CD14-positive monocyte (primary cell): Measurements from ENCODE around the gene WDR26. TPM values are rescaled to one million over a fixed set of nuclear protein-coding genes. Genes with fewer than 3 reads are reported as not detected.

Experiments
- DNase-seq, 3 donors: peaks; one replicate each; pipeline ENCODE4 v3.0.0-alpha.2; 2011 to 2022
- H2AFZ ChIP-seq: 2 replicates; pipeline ENCODE4 v1.6.0; 2012; ENCODE audit warnings: mild to moderate bottlenecking, low read depth, low read length, inconsistent platforms; ENCODE audit not compliant: insufficient read depth, poor library complexity, severe bottlenecking
- H3K27ac ChIP-seq, 2 donors: 1 replicate in 1 of 2; 2 replicates in 1 of 2; pipeline ENCODE4 v1.5.1; 2012 to 2013; ENCODE audit warnings: low read length in 2 of 2, control low read depth in 1 of 2, inconsistent platforms in 1 of 2, low read depth in 1 of 2, mild to moderate bottlenecking in 1 of 2
- H3K27me3 ChIP-seq, 2 donors: one replicate each; pipeline versions ENCODE4 v1.6.0 to v1.6.1; 2011 to 2013; ENCODE audit warnings: low read length in 2 of 2; ENCODE audit not compliant: control insufficient read depth in 2 of 2, insufficient read depth in 2 of 2
- H3K36me3 ChIP-seq, 2 donors: replicated peaks in 1 of 2; 1 replicate in 1 of 2; 2 replicates in 1 of 2; pipeline versions ENCODE4 v1.5.1 to v1.6.1; 2012 to 2013; ENCODE audit warnings: low read length in 2 of 2, control low read depth in 1 of 2, inconsistent platforms in 1 of 2, mild to moderate bottlenecking in 1 of 2; ENCODE audit not compliant: insufficient read depth in 2 of 2, control insufficient read depth in 1 of 2
- H3K4me1 ChIP-seq, 2 donors: 1 replicate in 1 of 2; 2 replicates in 1 of 2; pipeline versions ENCODE4 v1.5.1 to v1.6.1; 2012 to 2013; ENCODE audit warnings: low read length in 2 of 2, control low read depth in 1 of 2, inconsistent platforms in 1 of 2, mild to moderate bottlenecking in 1 of 2, moderate library complexity in 1 of 2; ENCODE audit not compliant: insufficient read depth in 2 of 2, control insufficient read depth in 1 of 2
- H3K4me2 ChIP-seq: replicated peaks from 2 replicates; pipeline ENCODE3; 2012; ENCODE audit warnings: low read length, moderate library complexity, mild to moderate bottlenecking; ENCODE audit not compliant: poor library complexity, severe bottlenecking; ENCODE audit errors: extremely low read depth
- H3K4me3 ChIP-seq, 3 experiments: fragments of 200-600 bp in 1 of 3; sonication (generic) in 1 of 3; replicated peaks in 1 of 3; 1 replicate in 2 of 3; 2 replicates in 1 of 3; pipeline ENCODE4 v1.5.1; 2011 to 2013; ENCODE audit warnings: low read length in 3 of 3, mild to moderate bottlenecking in 3 of 3, control low read depth in 2 of 3, low read depth in 2 of 3, inconsistent platforms in 1 of 3, moderate library complexity in 1 of 3
- H3K79me2 ChIP-seq: 2 replicates; pipeline ENCODE4 v1.6.0; 2012; ENCODE audit warnings: mild to moderate bottlenecking, control low read depth, inconsistent platforms, low read length, moderate library complexity; ENCODE audit not compliant: insufficient read depth
- H3K9ac ChIP-seq: 2 replicates; pipeline ENCODE4 v1.6.0; 2017; ENCODE audit warnings: low read length, mild to moderate bottlenecking; ENCODE audit not compliant: insufficient read depth, poor library complexity, severe bottlenecking
- H3K9me3 ChIP-seq, 2 donors: replicated peaks in 1 of 2; 1 replicate in 1 of 2; 2 replicates in 1 of 2; pipeline versions ENCODE4 v1.5.1 to v1.6.1; 2012 to 2013; ENCODE audit warnings: low read length in 2 of 2, control low read depth in 1 of 2; ENCODE audit not compliant: control insufficient read depth in 1 of 2, insufficient read depth in 1 of 2
- H4K20me1 ChIP-seq: 2 replicates; pipeline ENCODE4 v1.6.0; 2012; ENCODE audit warnings: mild to moderate bottlenecking, low read length, control low read depth, moderate library complexity; ENCODE audit not compliant: insufficient read depth
- H3K27ac Mint-ChIP-seq, 7 donors: one replicate each; pipeline ENCODE4 v1.8.0; 2020; ENCODE audit warnings: mild to moderate bottlenecking in 7 of 7, mixed read lengths in 7 of 7, moderate library complexity in 6 of 7, inconsistent platforms in 2 of 7
- H3K27me3 Mint-ChIP-seq, 3 donors: one replicate each; pipeline ENCODE4 v1.8.0; 2021 to 2022; ENCODE audit warnings: low read depth in 3 of 3, mild to moderate bottlenecking in 3 of 3, mixed read lengths in 3 of 3, moderate library complexity in 3 of 3, inconsistent platforms in 1 of 3
- H3K36me3 Mint-ChIP-seq, 2 donors: one replicate each; pipeline ENCODE4 v1.8.0; 2020; ENCODE audit warnings: mixed read lengths in 2 of 2, inconsistent platforms in 1 of 2, mild to moderate bottlenecking in 1 of 2
- H3K4me1 Mint-ChIP-seq: one replicate; pipeline ENCODE4 v1.8.0; 2020; ENCODE audit warnings: mild to moderate bottlenecking, mixed read lengths
- H3K4me3 Mint-ChIP-seq, 2 donors: one replicate each; pipeline ENCODE4 v1.8.0; 2020; ENCODE audit warnings: mild to moderate bottlenecking in 2 of 2, mixed read lengths in 2 of 2, moderate library complexity in 1 of 2
- H3K9me3 Mint-ChIP-seq, 7 donors: one replicate each; pipeline ENCODE4 v1.8.0; 2020 to 2022; ENCODE audit warnings: mixed read lengths in 7 of 7, mild to moderate bottlenecking in 6 of 7, moderate library complexity in 6 of 7, inconsistent platforms in 2 of 7
- CTCF ChIP-seq: fragments of 200-600 bp; IDR thresholded peaks from one replicate; pipeline ENCODE4 v1.8.0; 2022; ENCODE audit warnings: antibody characterized with exemption, mild to moderate bottlenecking
- WGBS: methylation state at CpG from one replicate; pipeline ENCODE4 v1.1.5; 2013; ENCODE audit warnings: missing lambda C conversion rate; ENCODE audit not compliant: insufficient coverage; 5-methylcytosine and 5-hydroxymethylcytosine counted together
- intact Hi-C, 2 donors: fragments of 100-400 bp; cut with micrococcal nuclease; formaldehyde crosslinking; loops; one replicate each; pipeline versions ENCODE4 v1.15.0 to v1.15.1; 2023
- polyA plus RNA-seq, 3 donors: library from polyadenylated mRNA; depleted of rRNA in 1 of 3; unstranded in 2 of 3; stranded (reverse) in 1 of 3; fragments of 300-500 nt in 2 of 3; fragments of >200 nt in 1 of 3; fragmentation: Illumina TruSeq in 2 of 3; gene quantifications; 1 replicate in 2 of 3; 2 replicates in 1 of 3; pipeline ENCODE4 v1.2.3, GENCODE V29; 2012 to 2021

Gene WDR26
- polyA plus RNA-seq, 3 donors, result 2.7 to 59.4 (median 4.0) TPM

GRCh38 chr1:224375059-224375458 is 59.5 kb downstream of the WDR26 start:
- H3K27ac Mint-ChIP-seq, result peak overlapping the region in 3 of 7 donors; percentile 38 to 80 (median 71)
- WGBS, result 53% methylated on average over 3 of the region's 3 CpGs
- no peak for DNase-seq
- Histone ChIP-seq H3K9me3 (no peaks in the 10 kb centered on the region), H4K20me1 (peaks cover 66% of the 10 kb centered on the region), H3K4me2 (no peak overlapping the region), H3K27me3 (no peaks in the 10 kb centered on the region), H3K27ac (peak overlapping the region in 1 of 2 donors; percentile 81), H3K36me3 (peaks cover 64 to 72% of the 10 kb centered on the region in 2 donors), H3K9ac (no peak overlapping the region), H3K4me3 (no peak overlapping the region), H2AFZ (no peak overlapping the region), H3K4me1 (peaks cover 37 to 44% of the 10 kb centered on the region in 2 donors), H3K79me2 (peaks cover 64% of the 10 kb centered on the region)
- peaks cover 0 to 2% (median 0%) of the 10 kb centered on the region in 3 donors for H3K27me3 Mint-ChIP-seq
- intact Hi-C loops, result no loop called here
- H3K36me3 Mint-ChIP-seq, result peaks cover 71 to 80% of the 10 kb centered on the region in 2 donors
- peaks cover 45% of the 10 kb centered on the region for H3K4me1 Mint-ChIP-seq
- H3K9me3 Mint-ChIP-seq, result no peaks in the 10 kb centered on the region
- H3K4me3 Mint-ChIP-seq, result no peak overlapping the region
- TF ChIP-seq CTCF, result no peak

- Mint-ChIP-seq H3K36me3 (peaks cover 79 to 98% of the 10 kb centered on the region in 2 donors), H3K9me3 (no peaks in the 10 kb centered on the region), H3K4me3 (no peak overlapping the region), H3K27ac (peak overlapping the region in 2 of 7 donors; percentile 54 to 68), H3K27me3 (peaks cover 0 to 2% (median 0%) of the 10 kb centered on the region in 3 donors), H3K4me1 (peaks cover 28% of the 10 kb centered on the region)
- 100% methylated on average over 2 of the region's 5 CpGs for WGBS
- Histone ChIP-seq H3K27ac (no peak overlapping the region), H3K36me3 (peaks cover 78 to 92% of the 10 kb centered on the region in 2 donors), H3K79me2 (peaks cover 83% of the 10 kb centered on the region), H3K4me2 (no peak overlapping the region), H3K4me3 (no peak overlapping the region), H2AFZ (no peak overlapping the region), H4K20me1 (peaks cover 74% of the 10 kb centered on the region), H3K9ac (no peak overlapping the region), H3K27me3 (no peaks in the 10 kb centered on the region), H3K4me1 (peaks cover 19 to 24% of the 10 kb centered on the region in 2 donors), H3K9me3 (no peaks in the 10 kb centered on the region)
- TF ChIP-seq CTCF, result no peak
- intact Hi-C loops, result loop anchor here in 1 of 2 donors (5.0 kb wide), 1 partner anchor 44 kb away; no protein-coding TSS in a partner anchor
- no peak for DNase-seq
Measured at GRCh38 chr1:224373008-224373590, 61.5 kb downstream of the WDR26 start.
